Astrocyte (in vitro differentiated cells and primary cell): ENCODE results near the gene STMN1. TPM values are rescaled to one million over a fixed set of nuclear protein-coding genes. Genes with fewer than 3 reads are reported as not detected.

Source experiments
- DNase-seq: peaks from one replicate; pipeline ENCODE4 v3.0.0-alpha.2; 2010; ENCODE audit warnings: low read depth
- FAIRE-seq: peaks from 2 replicates; lab custom pipeline; 2011; peaks lifted over from hg19 to GRCh38; lab: Jason Lieb, UNC
- H2AFZ ChIP-seq: 2 replicates; pipeline ENCODE4 v1.6.0; 2012; ENCODE audit warnings: low read depth, low read length, inconsistent platforms
- H3K27ac ChIP-seq: 2 replicates; pipeline ENCODE4 v1.5.1; 2011; ENCODE audit warnings: low read depth, low read length, inconsistent platforms
- H3K27me3 ChIP-seq: 2 replicates; pipeline ENCODE4 v1.6.0; 2011; ENCODE audit warnings: low read length, inconsistent platforms; ENCODE audit not compliant: insufficient read depth
- H3K36me3 ChIP-seq: 2 replicates; pipeline ENCODE4 v1.5.1; 2011; ENCODE audit warnings: low read length, inconsistent platforms; ENCODE audit not compliant: insufficient read depth
- H3K4me1 ChIP-seq: 2 replicates; pipeline ENCODE4 v1.5.1; 2011; ENCODE audit warnings: low read length, inconsistent platforms; ENCODE audit not compliant: insufficient read depth
- H3K4me2 ChIP-seq: 2 replicates; pipeline ENCODE4 v1.6.0; 2012; ENCODE audit warnings: low read length, inconsistent platforms
- H3K4me3 ChIP-seq: 2 replicates; pipeline ENCODE4 v1.5.1; 2011; ENCODE audit warnings: low read depth, mild to moderate bottlenecking, low read length, inconsistent platforms; ENCODE audit not compliant: insufficient read depth
- H3K79me2 ChIP-seq: 2 replicates; pipeline ENCODE4 v1.6.0; 2012; ENCODE audit warnings: mild to moderate bottlenecking, low read length, inconsistent platforms; ENCODE audit not compliant: insufficient read depth
- H3K9ac ChIP-seq: 2 replicates; pipeline ENCODE4 v1.6.0; 2012; ENCODE audit warnings: mild to moderate bottlenecking, low read length, inconsistent platforms
- H3K9me3 ChIP-seq: 2 replicates; pipeline ENCODE4 v1.5.1; 2012; ENCODE audit warnings: low read depth, mild to moderate bottlenecking, low read length, inconsistent platforms; ENCODE audit not compliant: insufficient read depth
- H4K20me1 ChIP-seq: 2 replicates; pipeline ENCODE4 v1.6.0; 2012; ENCODE audit warnings: low read length, inconsistent platforms; ENCODE audit not compliant: insufficient read depth
- H3K27ac Mint-ChIP-seq: one replicate; pipeline ENCODE4 v1.8.0; 2021; ENCODE audit warnings: mild to moderate bottlenecking, mixed read lengths; ENCODE audit not compliant: unreplicated experiment
- H3K27me3 Mint-ChIP-seq: one replicate; pipeline ENCODE4 v1.8.0; 2021; ENCODE audit warnings: low read depth, mixed read lengths; ENCODE audit not compliant: unreplicated experiment
- H3K36me3 Mint-ChIP-seq: one replicate; pipeline ENCODE4 v1.8.0; 2021; ENCODE audit warnings: low read depth, mixed read lengths; ENCODE audit not compliant: unreplicated experiment
- H3K4me1 Mint-ChIP-seq: one replicate; pipeline ENCODE4 v1.8.0; 2021; ENCODE audit warnings: low read depth, mixed read lengths; ENCODE audit not compliant: unreplicated experiment
- H3K4me3 Mint-ChIP-seq: one replicate; pipeline ENCODE4 v1.8.0; 2021; ENCODE audit warnings: mild to moderate bottlenecking, moderate library complexity, mixed read lengths; ENCODE audit not compliant: unreplicated experiment
- H3K9me3 Mint-ChIP-seq: one replicate; pipeline ENCODE4 v1.8.0; 2021; ENCODE audit warnings: mild to moderate bottlenecking, mixed read lengths; ENCODE audit not compliant: unreplicated experiment
- CTCF ChIP-seq: IDR thresholded peaks from 2 replicates; pipeline ENCODE4 v1.5.1; 2011; ENCODE audit warnings: low read depth, mild to moderate bottlenecking, inconsistent platforms, low read length, moderate library complexity; ENCODE audit not compliant: insufficient read depth
- EZH2 ChIP-seq: IDR thresholded peaks from 2 replicates; pipeline ENCODE4 v1.6.1; 2012; ENCODE audit warnings: mild to moderate bottlenecking, low read length, inconsistent platforms; ENCODE audit not compliant: insufficient read depth
- total RNA-seq: library from RNA; stranded (reverse); gene quantifications from 2 replicates; pipeline ENCODE4 v1.2.1, GENCODE V29; 2021

Gene STMN1
- total RNA-seq, 1 donor from 2014 or later = 173 TPM

GRCh38 chr1:25858494-25858893, 47.7 kb downstream of the STMN1 start:
- no peaks in the 10 kb centered on the region for H3K9me3 ChIP-seq
- peak overlapping the region; percentile 79 for H3K4me3 ChIP-seq
- Mint-ChIP-seq H3K27me3 (no peaks in the 10 kb centered on the region), H3K4me3 (peak overlapping the region; percentile 92), H3K27ac (peak overlapping the region; percentile 41), H3K4me1 (peaks cover 11% of the 10 kb centered on the region), H3K9me3 (no peaks in the 10 kb centered on the region), H3K36me3 (peaks cover 1% of the 10 kb centered on the region)
- peak overlapping the region; percentile 54 for H3K27ac ChIP-seq
- peaks cover 10% of the 10 kb centered on the region for H3K4me1 ChIP-seq
- peak overlapping the region; percentile 96 for H2AFZ ChIP-seq
- TF ChIP-seq EZH2 = no peak
- TF ChIP-seq CTCF = no peak
- DNase-seq = no peak
- FAIRE-seq = no peak
- H3K9ac ChIP-seq = peak overlapping the region; percentile 89
- H3K27me3 ChIP-seq = no peaks in the 10 kb centered on the region
- H4K20me1 ChIP-seq = no peaks in the 10 kb centered on the region
- H3K36me3 ChIP-seq = peaks cover 6% of the 10 kb centered on the region
- peak overlapping the region; percentile 99 for H3K4me2 ChIP-seq
- H3K79me2 ChIP-seq = peaks cover 25% of the 10 kb centered on the region

- no peak for FAIRE-seq
- H3K27ac ChIP-seq = no peak overlapping the region
- Mint-ChIP-seq H3K27me3 (no peaks in the 10 kb centered on the region), H3K4me1 (peaks cover 11% of the 10 kb centered on the region), H3K36me3 (peaks cover 1% of the 10 kb centered on the region), H3K9me3 (no peaks in the 10 kb centered on the region), H3K27ac (no peak overlapping the region), H3K4me3 (no peak overlapping the region)
- no peak overlapping the region for H3K4me3 ChIP-seq
- TF ChIP-seq CTCF (no peak), EZH2 (no peak)
- no peak overlapping the region for H3K4me2 ChIP-seq
- no peak overlapping the region for H3K9ac ChIP-seq
- no peaks in the 10 kb centered on the region for H3K9me3 ChIP-seq
- peaks cover 27% of the 10 kb centered on the region for H3K79me2 ChIP-seq
- no peaks in the 10 kb centered on the region for H3K27me3 ChIP-seq
- no peaks in the 10 kb centered on the region for H3K36me3 ChIP-seq
- H2AFZ ChIP-seq = no peak overlapping the region
- DNase-seq = no peak
- H3K4me1 ChIP-seq = peaks cover 10% of the 10 kb centered on the region
- no peaks in the 10 kb centered on the region for H4K20me1 ChIP-seq
These were observed 49.4 kb downstream of the STMN1 start for GRCh38 chr1:25856856-25857255.

- H3K27ac Mint-ChIP-seq = no peak overlapping the region
- Histone ChIP-seq H3K79me2 (peaks cover 35% of the 10 kb centered on the region), H3K9ac (no peak overlapping the region), H3K27ac (no peak overlapping the region), H3K27me3 (no peaks in the 10 kb centered on the region), H3K36me3 (no peaks in the 10 kb centered on the region), H3K9me3 (no peaks in the 10 kb centered on the region), H4K20me1 (no peaks in the 10 kb centered on the region), H3K4me3 (no peak overlapping the region), H2AFZ (no peak overlapping the region), H3K4me1 (peaks cover 8% of the 10 kb centered on the region), H3K4me2 (no peak overlapping the region)
- H3K9me3 Mint-ChIP-seq = no peaks in the 10 kb centered on the region
- DNase-seq = no peak
- H3K27me3 Mint-ChIP-seq = no peaks in the 10 kb centered on the region
- no peak for TF ChIP-seq EZH2
- no peak for TF ChIP-seq CTCF
- FAIRE-seq = no peak
- H3K4me1 Mint-ChIP-seq = peaks cover 5% of the 10 kb centered on the region
- no peaks in the 10 kb centered on the region for H3K36me3 Mint-ChIP-seq
- H3K4me3 Mint-ChIP-seq = no peak overlapping the region
These were observed 51.7 kb downstream of the STMN1 start for GRCh38 chr1:25854554-25854953.
